ENCODE results near the gene AKT3.

The AKT3 gene

GRCh38 chr1:243499711-243500110 lies 350.3 kb downstream of the AKT3 start:
- no peak for DNase-seq

- no peak for DNase-seq
Observed at GRCh38 chr1:243499248-243499647, 350.8 kb downstream of the AKT3 start.

- DNase-seq = no peak
Observed at GRCh38 chr1:243497939-243498681, 351.9 kb downstream of the AKT3 start.

GRCh38 chr1:243496806-243497205 lies 353.2 kb downstream of the AKT3 start:
- DNase-seq = no peak

- DNase-seq = no peak
Observed at GRCh38 chr1:243496187-243496646, 353.8 kb downstream of the AKT3 start.

- DNase-seq = no peak
Observed at GRCh38 chr1:243495442-243496186, 354.4 kb downstream of the AKT3 start.

- no peak for DNase-seq
Observed at GRCh38 chr1:243494741-243495431, 355.2 kb downstream of the AKT3 start.

GRCh38 chr1:243493156-243494129 lies 356.6 kb downstream of the AKT3 start:
- no peak for DNase-seq

- DNase-seq = no peak
Observed at GRCh38 chr1:243490748-243491686, 359.0 kb downstream of the AKT3 start.

- DNase-seq = no peak
Observed at GRCh38 chr1:243489681-243490546, 360.1 kb downstream of the AKT3 start.

- DNase-seq = no peak
Observed at GRCh38 chr1:243489158-243489527, 360.9 kb downstream of the AKT3 start.

- DNase-seq = no peak
Observed at GRCh38 chr1:243488459-243489157, 361.4 kb downstream of the AKT3 start.

GRCh38 chr1:243487649-243488227 lies 362.3 kb downstream of the AKT3 start:
- no peak for DNase-seq

- DNase-seq = no peak
Observed at GRCh38 chr1:243487036-243487648, 362.9 kb downstream of the AKT3 start.

GRCh38 chr1:243483952-243484351 lies 366.1 kb downstream of the AKT3 start:
- no peak for DNase-seq

GRCh38 chr1:243483071-243483771 lies 366.8 kb downstream of the AKT3 start:
- no peak for DNase-seq

- no peak for DNase-seq
Observed at GRCh38 chr1:243482141-243483022, 367.7 kb downstream of the AKT3 start.
